Measurements from ENCODE around the gene NABP1.

The NABP1 gene

GRCh38 chr2:191677646-191678436, at the start of gene NABP1:
Gene NABP1, plus strand, starts transcription at chr2:191678136. Its CDS starts 479 bp downstream, at chr2:191678615.
- H3K27me3 Mint-ChIP-seq = no peaks in the 10 kb centered on the region
- H3K4me3 Mint-ChIP-seq = peak within 1 kb of the TSS; percentile 91
- peaks cover 65% of the 10 kb centered on the region for H3K4me1 Mint-ChIP-seq (ENCODE audit: low read depth)
- H3K9me3 Mint-ChIP-seq = no peaks in the 10 kb centered on the region
- peaks cover 40% of the 10 kb centered on the region for H3K36me3 Mint-ChIP-seq (ENCODE audit: low read depth)
- H3K27ac Mint-ChIP-seq = peak within 1 kb of the TSS; percentile 98

DNA sequence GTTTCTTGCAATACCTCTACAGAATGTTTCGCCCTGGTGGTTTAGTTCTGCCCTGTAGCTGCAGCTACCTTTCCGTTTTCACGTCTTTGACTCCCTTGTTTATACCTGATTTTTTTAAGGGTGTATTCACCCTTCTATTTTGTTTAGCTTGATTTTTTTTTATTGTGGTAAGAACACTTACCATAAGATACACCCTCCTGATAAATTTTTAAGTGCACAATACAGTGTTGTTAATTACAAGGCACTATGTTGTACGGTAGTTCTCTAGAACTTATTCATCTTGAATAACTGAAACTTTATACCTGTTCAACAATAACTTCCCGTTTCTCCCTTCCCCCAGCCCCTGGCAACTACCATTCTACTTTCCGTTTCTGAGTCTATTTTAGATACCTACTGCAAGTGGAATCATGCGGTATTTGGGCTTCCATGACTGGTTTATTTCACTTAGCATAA, 48.9 kb upstream of the NABP1 start:
- H3K4me3 Mint-ChIP-seq = no peak overlapping the region
- peak overlapping the region; percentile 8 for H3K27ac Mint-ChIP-seq
- H3K36me3 Mint-ChIP-seq (ENCODE audit: low read depth) = no peaks in the 10 kb centered on the region
- H3K9me3 Mint-ChIP-seq = no peaks in the 10 kb centered on the region
- H3K4me1 Mint-ChIP-seq (ENCODE audit: low read depth) = peaks cover 31% of the 10 kb centered on the region
- no peaks in the 10 kb centered on the region for H3K27me3 Mint-ChIP-seq

GRCh38 chr2:191629976-191630712, 47.8 kb upstream of the NABP1 start:
- H3K27me3 Mint-ChIP-seq = no peaks in the 10 kb centered on the region
- H3K27ac Mint-ChIP-seq = no peak overlapping the region

GRCh38 chr2:191631754-191632153, 46.2 kb upstream of the NABP1 start:
- H3K4me1 Mint-ChIP-seq (ENCODE audit: low read depth) = peaks cover 34% of the 10 kb centered on the region
- H3K9me3 Mint-ChIP-seq = no peaks in the 10 kb centered on the region
- H3K4me3 Mint-ChIP-seq = no peak overlapping the region
- no peaks in the 10 kb centered on the region for H3K27me3 Mint-ChIP-seq
- no peaks in the 10 kb centered on the region for H3K36me3 Mint-ChIP-seq (ENCODE audit: low read depth)
- no peak overlapping the region for H3K27ac Mint-ChIP-seq

More at GRCh38 chr2:191629976-191630712, 47.8 kb upstream of the NABP1 start:
- Mint-ChIP-seq H3K4me1 (ENCODE audit: low read depth) (peaks cover 22% of the 10 kb centered on the region), H3K4me3 (no peak overlapping the region), H3K9me3 (no peaks in the 10 kb centered on the region), H3K36me3 (ENCODE audit: low read depth) (no peaks in the 10 kb centered on the region)

DNA sequence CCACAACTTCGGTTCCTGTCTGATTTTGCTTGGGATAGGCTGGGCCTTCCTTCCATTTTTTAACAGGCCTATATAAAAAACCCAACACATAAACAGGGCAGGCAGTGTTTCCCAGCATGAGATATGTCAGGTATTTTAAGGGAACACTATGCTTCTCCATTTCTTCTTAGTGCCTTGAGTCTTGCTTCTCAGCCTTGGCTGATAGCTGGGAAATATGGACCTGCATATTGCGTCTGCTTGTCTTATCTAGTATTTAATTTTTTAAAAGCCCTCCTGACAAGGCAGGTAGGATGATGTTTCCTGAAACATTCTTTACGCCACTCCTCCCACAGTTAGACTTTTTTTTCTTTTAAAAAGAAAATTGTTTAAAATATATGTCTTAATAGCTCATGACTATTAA, 45.5 kb upstream of the NABP1 start:
- Mint-ChIP-seq H3K4me3 (no peak overlapping the region), H3K9me3 (no peaks in the 10 kb centered on the region), H3K27ac (no peak overlapping the region), H3K36me3 (ENCODE audit: low read depth) (no peaks in the 10 kb centered on the region), H3K27me3 (no peaks in the 10 kb centered on the region), H3K4me1 (ENCODE audit: low read depth) (peaks cover 40% of the 10 kb centered on the region)

GRCh38 chr2:191634791-191635190, 43.1 kb upstream of the NABP1 start:
- Mint-ChIP-seq H3K4me1 (ENCODE audit: low read depth) (peaks cover 51% of the 10 kb centered on the region), H3K4me3 (no peak overlapping the region), H3K9me3 (no peaks in the 10 kb centered on the region), H3K36me3 (ENCODE audit: low read depth) (no peaks in the 10 kb centered on the region), H3K27me3 (no peaks in the 10 kb centered on the region), H3K27ac (no peak overlapping the region)

DNA sequence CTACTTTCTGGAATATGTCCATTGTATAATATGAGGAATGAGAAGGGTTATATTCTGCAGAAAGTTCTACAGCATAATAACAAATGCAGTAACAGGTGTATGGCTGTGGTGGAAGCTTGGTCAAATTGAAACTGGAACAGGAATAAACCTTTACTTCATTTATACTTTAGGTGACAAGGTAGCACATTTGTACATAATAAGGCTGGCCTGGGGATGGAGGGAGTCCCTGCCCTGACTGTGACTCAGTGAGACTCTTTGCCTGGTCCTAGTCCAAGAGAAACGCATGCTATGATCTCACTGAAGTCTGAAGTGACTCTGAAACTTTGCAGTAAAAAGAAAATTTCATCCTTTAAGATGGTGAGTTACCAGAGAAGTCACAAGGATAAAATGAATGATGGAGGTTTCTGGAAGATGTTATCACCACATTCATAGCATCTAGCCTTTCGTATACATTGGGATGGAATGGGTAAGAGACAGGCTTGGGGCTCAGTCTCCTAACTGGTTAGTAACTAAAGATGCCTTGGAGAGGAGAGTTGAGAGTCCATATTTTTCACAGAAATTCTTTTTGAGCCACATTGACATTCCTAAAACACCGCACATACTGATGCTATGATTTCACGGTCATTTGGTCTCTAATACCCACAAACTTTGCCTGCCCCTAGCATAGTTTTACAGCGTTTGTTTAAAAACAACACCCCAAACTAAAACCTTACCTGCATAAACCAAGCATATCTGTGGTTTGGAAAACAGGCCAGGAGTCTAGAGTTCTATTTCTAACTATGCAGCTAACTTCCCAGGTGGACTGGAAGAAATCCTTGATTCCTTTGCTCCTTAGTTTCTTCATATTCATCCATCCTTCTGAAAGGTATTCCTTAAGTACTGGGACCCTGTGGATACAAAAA, 42.4 kb upstream of the NABP1 start:
- Mint-ChIP-seq H3K27me3 (no peaks in the 10 kb centered on the region), H3K9me3 (no peaks in the 10 kb centered on the region), H3K4me1 (ENCODE audit: low read depth) (peaks cover 49% of the 10 kb centered on the region), H3K27ac (peak overlapping the region; percentile 29), H3K36me3 (ENCODE audit: low read depth) (no peaks in the 10 kb centered on the region), H3K4me3 (no peak overlapping the region)

GRCh38 chr2:191636235-191636543, 41.7 kb upstream of the NABP1 start:
- Mint-ChIP-seq H3K27ac (no peak overlapping the region), H3K27me3 (no peaks in the 10 kb centered on the region), H3K9me3 (no peaks in the 10 kb centered on the region), H3K36me3 (ENCODE audit: low read depth) (no peaks in the 10 kb centered on the region), H3K4me1 (ENCODE audit: low read depth) (peaks cover 54% of the 10 kb centered on the region), H3K4me3 (no peak overlapping the region)

GRCh38 chr2:191636586-191636985, 41.4 kb upstream of the NABP1 start:
- Mint-ChIP-seq H3K27ac (no peak overlapping the region), H3K27me3 (no peaks in the 10 kb centered on the region), H3K36me3 (ENCODE audit: low read depth) (no peaks in the 10 kb centered on the region), H3K4me3 (no peak overlapping the region), H3K9me3 (no peaks in the 10 kb centered on the region), H3K4me1 (ENCODE audit: low read depth) (peaks cover 54% of the 10 kb centered on the region)

GRCh38 chr2:191637182-191638078, 40.5 kb upstream of the NABP1 start:
- H3K4me3 Mint-ChIP-seq = peak overlapping the region; percentile 47
- peak overlapping the region; percentile 76 for H3K27ac Mint-ChIP-seq
- no peaks in the 10 kb centered on the region for H3K27me3 Mint-ChIP-seq

GRCh38 chr2:191638079-191638801, 39.7 kb upstream of the NABP1 start:
- H3K4me1 Mint-ChIP-seq (ENCODE audit: low read depth) = peaks cover 58% of the 10 kb centered on the region
- H3K9me3 Mint-ChIP-seq = no peaks in the 10 kb centered on the region
- no peaks in the 10 kb centered on the region for H3K36me3 Mint-ChIP-seq (ENCODE audit: low read depth)
- peak overlapping the region; percentile 76 for H3K27ac Mint-ChIP-seq
- peak overlapping the region; percentile 47 for H3K4me3 Mint-ChIP-seq
- no peaks in the 10 kb centered on the region for H3K27me3 Mint-ChIP-seq

More at GRCh38 chr2:191637182-191638078, 40.5 kb upstream of the NABP1 start:
- H3K9me3 Mint-ChIP-seq = no peaks in the 10 kb centered on the region
- H3K4me1 Mint-ChIP-seq (ENCODE audit: low read depth) = peaks cover 56% of the 10 kb centered on the region
- no peaks in the 10 kb centered on the region for H3K36me3 Mint-ChIP-seq (ENCODE audit: low read depth)

DNA sequence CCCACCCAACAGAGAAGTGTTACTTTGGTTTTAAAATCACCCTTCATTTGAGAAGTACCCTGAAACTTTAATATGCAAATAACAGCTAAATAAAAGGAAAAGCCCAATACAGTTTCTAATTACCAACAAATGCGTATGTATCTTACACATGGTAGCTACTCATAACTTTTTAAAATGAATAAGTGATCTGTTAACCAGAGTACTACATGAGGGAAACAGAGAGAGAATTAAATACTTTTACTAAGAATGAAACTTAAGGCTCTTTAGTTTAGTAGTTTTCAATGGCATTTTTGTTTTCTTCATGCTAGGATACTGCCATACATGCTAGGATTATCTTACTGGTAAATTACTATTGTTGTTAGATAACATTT, 39.1 kb upstream of the NABP1 start:
- Mint-ChIP-seq H3K27me3 (no peaks in the 10 kb centered on the region), H3K27ac (no peak overlapping the region), H3K4me3 (no peak overlapping the region), H3K4me1 (ENCODE audit: low read depth) (peaks cover 58% of the 10 kb centered on the region), H3K36me3 (ENCODE audit: low read depth) (no peaks in the 10 kb centered on the region), H3K9me3 (no peaks in the 10 kb centered on the region)

GRCh38 chr2:191641609-191642008, 36.3 kb upstream of the NABP1 start:
- H3K4me1 Mint-ChIP-seq (ENCODE audit: low read depth) = peaks cover 47% of the 10 kb centered on the region
- no peak overlapping the region for H3K4me3 Mint-ChIP-seq
- H3K36me3 Mint-ChIP-seq (ENCODE audit: low read depth) = no peaks in the 10 kb centered on the region
- H3K9me3 Mint-ChIP-seq = no peaks in the 10 kb centered on the region
- no peaks in the 10 kb centered on the region for H3K27me3 Mint-ChIP-seq
- H3K27ac Mint-ChIP-seq = no peak overlapping the region
